VCaP (cell line): Measurements from ENCODE around the gene HSP90AA1.

Source experiments
- H3K27ac ChIP-seq: fragments of 450-650 bp; 2 replicates; pipeline ENCODE4 v1.5.1; 2017
- TF ChIP-seq, protein P1 (sequence below): fragments of 450-650 bp; conservative IDR thresholded peaks from 2 replicates; pipeline ENCODE4 v1.5.1; 2017; ENCODE audit warnings: mild to moderate bottlenecking, moderate library complexity

The HSP90AA1 gene

GRCh38 chr14:102089621-102090343, 2.9 kb upstream of the HSP90AA1 start:
- no peak overlapping the region for H3K27ac ChIP-seq
- TF ChIP-seq, protein P1, sequence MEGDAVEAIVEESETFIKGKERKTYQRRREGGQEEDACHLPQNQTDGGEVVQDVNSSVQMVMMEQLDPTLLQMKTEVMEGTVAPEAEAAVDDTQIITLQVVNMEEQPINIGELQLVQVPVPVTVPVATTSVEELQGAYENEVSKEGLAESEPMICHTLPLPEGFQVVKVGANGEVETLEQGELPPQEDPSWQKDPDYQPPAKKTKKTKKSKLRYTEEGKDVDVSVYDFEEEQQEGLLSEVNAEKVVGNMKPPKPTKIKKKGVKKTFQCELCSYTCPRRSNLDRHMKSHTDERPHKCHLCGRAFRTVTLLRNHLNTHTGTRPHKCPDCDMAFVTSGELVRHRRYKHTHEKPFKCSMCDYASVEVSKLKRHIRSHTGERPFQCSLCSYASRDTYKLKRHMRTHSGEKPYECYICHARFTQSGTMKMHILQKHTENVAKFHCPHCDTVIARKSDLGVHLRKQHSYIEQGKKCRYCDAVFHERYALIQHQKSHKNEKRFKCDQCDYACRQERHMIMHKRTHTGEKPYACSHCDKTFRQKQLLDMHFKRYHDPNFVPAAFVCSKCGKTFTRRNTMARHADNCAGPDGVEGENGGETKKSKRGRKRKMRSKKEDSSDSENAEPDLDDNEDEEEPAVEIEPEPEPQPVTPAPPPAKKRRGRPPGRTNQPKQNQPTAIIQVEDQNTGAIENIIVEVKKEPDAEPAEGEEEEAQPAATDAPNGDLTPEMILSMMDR, result no peak

- TF ChIP-seq, protein P1, result no peak
- H3K27ac ChIP-seq, result peak overlapping the region; percentile 98
Measured at GRCh38 chr14:102088012-102088792, 1.4 kb upstream of the HSP90AA1 start.

DNA sequence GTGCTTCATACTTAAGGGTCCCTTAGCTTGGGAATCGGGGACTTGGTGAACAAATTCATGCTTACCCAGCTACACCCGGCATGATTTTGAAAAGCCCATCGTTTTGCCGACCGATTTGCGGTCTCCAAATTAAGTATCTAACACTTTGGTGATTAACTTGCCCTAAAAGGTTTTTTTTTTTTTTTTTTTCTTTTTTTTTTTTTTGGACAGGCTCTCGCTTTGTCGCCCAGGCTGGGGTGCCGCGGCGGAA, 843 bp upstream of the HSP90AA1 start:
- peak overlapping the region; percentile 98 for H3K27ac ChIP-seq
- TF ChIP-seq, protein P1, result no peak

- TF ChIP-seq, protein P1, result no peak
- peak overlapping the region; percentile 98 for H3K27ac ChIP-seq
Measured at GRCh38 chr14:102086709-102086971, 204 bp downstream of the HSP90AA1 start.

DNA sequence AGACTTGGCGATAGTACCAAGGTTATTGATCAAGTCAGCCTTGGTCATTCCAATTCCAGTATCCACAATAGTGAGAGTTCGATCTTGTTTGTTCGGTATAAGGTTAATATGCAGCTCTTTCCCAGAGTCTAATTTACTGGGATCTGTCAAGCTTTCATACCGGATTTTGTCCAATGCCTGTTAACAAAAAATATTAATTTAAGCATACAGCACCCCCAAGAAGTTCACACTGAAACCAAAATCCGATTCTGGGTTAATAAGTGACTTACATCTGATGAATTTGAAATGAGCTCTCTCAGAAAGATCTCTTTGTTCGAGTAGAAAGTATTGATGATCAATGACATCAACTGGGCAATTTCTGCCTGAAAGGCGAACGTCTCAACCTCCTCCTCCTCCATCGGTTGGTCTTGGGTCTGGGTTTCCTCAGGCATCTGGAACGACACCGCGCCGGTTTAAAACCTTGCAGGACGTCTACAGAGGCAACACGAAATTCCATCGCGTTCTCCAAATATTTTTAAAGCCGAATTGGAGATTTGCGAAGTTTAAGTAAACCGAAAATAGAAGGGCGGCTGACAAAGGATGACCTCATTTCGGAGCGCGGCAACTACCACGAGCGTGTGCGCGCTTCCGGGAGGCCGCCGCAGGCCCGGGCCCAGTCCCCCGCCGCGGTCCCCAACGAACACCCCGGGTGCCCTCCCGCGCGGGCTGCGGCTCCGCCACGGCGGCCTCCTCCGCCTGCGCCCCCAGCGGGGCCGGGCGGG, 716 bp downstream of the HSP90AA1 start:
- H3K27ac ChIP-seq, result peak overlapping the region; percentile 98
- TF ChIP-seq, protein P1, result no peak

- peak overlapping the region; percentile 98; the same call in 1 of the 2 replicates for H3K27ac ChIP-seq
Measured at GRCh38 chr14:102085488-102085887, 1.4 kb downstream of the HSP90AA1 start.

GRCh38 chr14:102084931-102085330, 1.9 kb downstream of the HSP90AA1 start:
- peak overlapping the region; percentile 98; the same call in 1 of the 2 replicates for H3K27ac ChIP-seq
- TF ChIP-seq, protein P1, result no peak

More at GRCh38 chr14:102085488-102085887, 1.4 kb downstream of the HSP90AA1 start:
- TF ChIP-seq, protein P1, result no peak

DNA sequence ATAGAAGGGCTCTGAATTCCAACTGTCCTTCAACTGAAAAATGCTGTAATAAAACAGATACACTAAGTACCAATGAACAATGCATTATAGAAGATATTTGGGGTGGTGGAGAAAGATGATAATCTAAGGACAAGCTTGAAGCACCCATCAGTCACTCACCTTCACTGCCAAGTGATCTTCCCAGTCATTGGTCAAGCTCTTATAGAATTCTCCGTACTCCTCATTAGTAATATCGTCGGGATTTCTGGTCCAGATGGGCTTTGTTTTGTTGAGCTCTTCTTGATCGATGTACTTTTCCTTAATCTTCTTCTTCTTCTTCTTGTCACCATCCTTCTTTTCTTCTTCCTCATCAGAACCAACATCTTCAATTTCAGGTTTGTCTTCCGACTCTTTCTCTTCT, 2.3 kb downstream of the HSP90AA1 start:
- peak overlapping the region; percentile 98; the same call in 1 of the 2 replicates for H3K27ac ChIP-seq
